K562 (cell line): Measurements from ENCODE around the gene SLC2A4. TPM values are rescaled to one million over a fixed set of nuclear protein-coding genes. Genes with fewer than 3 reads are reported as not detected.

Experiments used
- CREB5 ChIP-seq: fragments of 250-450 bp; sonication (Bioruptor Pico); IDR thresholded peaks from 2 replicates; pipeline ENCODE4 v1.5.0; 2020; ENCODE audit warnings: mild to moderate bottlenecking
- CTBP1 ChIP-seq: fragments of 450-650 bp; IDR thresholded peaks from 2 replicates; pipeline ENCODE4 v1.6.1; 2016; ENCODE audit warnings: borderline replicate concordance
- PRPF4 ChIP-seq: fragments of 200-400 bp; formaldehyde crosslinking; IDR thresholded peaks from one replicate; pipeline ENCODE4 v1.6.1; 2017; ENCODE audit warnings: low read length, low read depth, mild to moderate bottlenecking; ENCODE audit not compliant: insufficient read depth, poor library complexity, severe bottlenecking
- RBFOX2 ChIP-seq: fragments of 200-400 bp; formaldehyde crosslinking; IDR thresholded peaks from 2 replicates; pipeline ENCODE4 v1.6.1; 2017; ENCODE audit warnings: low read depth, mild to moderate bottlenecking, low read length, moderate library complexity
- polyA plus RNA-seq, 8 experiments: library from polyadenylated mRNA; depleted of rRNA in 4 of 8; stranded (reverse) in 5 of 8; unstranded in 3 of 8; fragments of >200 nt; fragmentation: Nextera tagmentation in 2 of 8; fragmentation: Illumina TruSeq in 1 of 8; extraction: Ambion mirVana in 2 of 8; extraction: Trizol in 1 of 8; gene quantifications; 2 replicates each; pipeline versions ENCODE4 v1.2.1 to v1.2.3, GENCODE V29; 2011 to 2014; ENCODE audit warnings: inconsistent platforms in 1 of 8, missing spikeins in 1 of 8
- total RNA-seq, 7 experiments: library from RNA; depleted of rRNA in 6 of 7; stranded (reverse); fragments of >200 nt in 6 of 7; fragmentation: Illumina TruSeq in 2 of 7; extraction: Trizol in 2 of 7; gene quantifications; 2 replicates each; pipeline versions ENCODE4 v1.2.1 to v1.2.3, GENCODE V29; 2011 to 2021; ENCODE audit warnings: low replicate concordance in 1 of 7
- TF ChIP-seq, protein P1 (sequence below): fragments of 450-650 bp; IDR thresholded peaks from 2 replicates; pipeline ENCODE4 v1.6.1; 2016; ENCODE audit warnings: mild to moderate bottlenecking, moderate library complexity
- TF ChIP-seq, protein P2 (sequence below): fragments of 450-650 bp; IDR thresholded peaks from 2 replicates; pipeline ENCODE4 v1.7.1; 2018; ENCODE audit warnings: mild to moderate bottlenecking, low read depth; ENCODE audit not compliant: partially characterized antibody
- TF ChIP-seq, protein P3 (sequence below): sonication (generic); formaldehyde crosslinking; IDR thresholded peaks from 2 replicates; pipeline ENCODE4 v1.4.0; 2020; ENCODE audit warnings: mild to moderate bottlenecking, missing genetic modification reagents

Gene SLC2A4
- total and polyA plus RNA-seq, 9 of the 15 experiments (the other 6 are each of a cell fraction or from before 2014, with no cell fraction given): 0.74 to 3.5 (median 1.6) TPM

DNA sequence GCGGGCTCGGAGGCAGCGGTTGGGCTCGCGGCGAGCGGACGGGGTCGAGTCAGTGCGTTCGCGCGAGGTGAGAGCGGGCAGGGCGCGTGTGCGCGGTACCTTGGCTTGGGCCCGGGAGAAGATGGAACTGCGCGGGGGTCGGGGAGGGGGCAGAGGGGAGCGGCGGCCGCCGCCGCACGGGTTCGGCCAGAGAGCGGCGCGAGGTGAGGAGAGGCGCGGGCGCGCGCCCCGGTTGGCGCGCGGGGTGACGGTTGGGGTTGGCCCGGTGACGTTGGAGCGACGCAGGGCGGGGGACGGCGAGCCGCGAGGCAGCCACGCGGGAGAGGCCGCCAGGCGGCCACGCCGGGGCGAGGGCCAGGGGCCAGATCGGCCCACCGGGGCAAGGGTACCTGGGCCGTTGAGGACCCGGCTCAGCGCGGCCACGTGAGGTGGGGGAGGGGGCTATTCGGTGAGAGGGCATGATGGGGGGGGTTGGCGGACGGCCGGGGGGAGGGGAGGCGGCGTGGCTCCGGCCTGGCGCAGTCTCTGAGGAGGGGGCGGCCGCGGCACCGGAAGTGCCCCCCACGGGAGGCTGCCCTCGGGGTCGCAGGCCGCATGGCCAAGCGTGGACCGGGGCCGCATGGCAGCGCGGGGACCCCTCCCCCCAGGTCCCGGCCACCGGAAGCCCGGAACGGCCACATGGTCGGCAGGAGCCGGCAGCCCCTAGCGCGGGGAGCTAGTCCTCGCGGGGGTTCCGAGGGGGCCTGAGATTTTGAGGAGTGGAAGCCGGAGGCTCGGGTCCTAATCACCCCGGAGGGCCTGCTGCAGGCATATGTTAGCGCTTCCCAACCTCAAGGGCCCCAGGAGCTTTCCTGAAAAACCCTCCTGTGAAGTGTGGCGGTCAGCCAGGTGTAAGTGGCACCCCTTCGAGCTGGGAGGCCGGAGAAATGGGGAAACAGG lies 26.4 kb downstream of the SLC2A4 start (continued):
- TF ChIP-seq, protein P1, sequence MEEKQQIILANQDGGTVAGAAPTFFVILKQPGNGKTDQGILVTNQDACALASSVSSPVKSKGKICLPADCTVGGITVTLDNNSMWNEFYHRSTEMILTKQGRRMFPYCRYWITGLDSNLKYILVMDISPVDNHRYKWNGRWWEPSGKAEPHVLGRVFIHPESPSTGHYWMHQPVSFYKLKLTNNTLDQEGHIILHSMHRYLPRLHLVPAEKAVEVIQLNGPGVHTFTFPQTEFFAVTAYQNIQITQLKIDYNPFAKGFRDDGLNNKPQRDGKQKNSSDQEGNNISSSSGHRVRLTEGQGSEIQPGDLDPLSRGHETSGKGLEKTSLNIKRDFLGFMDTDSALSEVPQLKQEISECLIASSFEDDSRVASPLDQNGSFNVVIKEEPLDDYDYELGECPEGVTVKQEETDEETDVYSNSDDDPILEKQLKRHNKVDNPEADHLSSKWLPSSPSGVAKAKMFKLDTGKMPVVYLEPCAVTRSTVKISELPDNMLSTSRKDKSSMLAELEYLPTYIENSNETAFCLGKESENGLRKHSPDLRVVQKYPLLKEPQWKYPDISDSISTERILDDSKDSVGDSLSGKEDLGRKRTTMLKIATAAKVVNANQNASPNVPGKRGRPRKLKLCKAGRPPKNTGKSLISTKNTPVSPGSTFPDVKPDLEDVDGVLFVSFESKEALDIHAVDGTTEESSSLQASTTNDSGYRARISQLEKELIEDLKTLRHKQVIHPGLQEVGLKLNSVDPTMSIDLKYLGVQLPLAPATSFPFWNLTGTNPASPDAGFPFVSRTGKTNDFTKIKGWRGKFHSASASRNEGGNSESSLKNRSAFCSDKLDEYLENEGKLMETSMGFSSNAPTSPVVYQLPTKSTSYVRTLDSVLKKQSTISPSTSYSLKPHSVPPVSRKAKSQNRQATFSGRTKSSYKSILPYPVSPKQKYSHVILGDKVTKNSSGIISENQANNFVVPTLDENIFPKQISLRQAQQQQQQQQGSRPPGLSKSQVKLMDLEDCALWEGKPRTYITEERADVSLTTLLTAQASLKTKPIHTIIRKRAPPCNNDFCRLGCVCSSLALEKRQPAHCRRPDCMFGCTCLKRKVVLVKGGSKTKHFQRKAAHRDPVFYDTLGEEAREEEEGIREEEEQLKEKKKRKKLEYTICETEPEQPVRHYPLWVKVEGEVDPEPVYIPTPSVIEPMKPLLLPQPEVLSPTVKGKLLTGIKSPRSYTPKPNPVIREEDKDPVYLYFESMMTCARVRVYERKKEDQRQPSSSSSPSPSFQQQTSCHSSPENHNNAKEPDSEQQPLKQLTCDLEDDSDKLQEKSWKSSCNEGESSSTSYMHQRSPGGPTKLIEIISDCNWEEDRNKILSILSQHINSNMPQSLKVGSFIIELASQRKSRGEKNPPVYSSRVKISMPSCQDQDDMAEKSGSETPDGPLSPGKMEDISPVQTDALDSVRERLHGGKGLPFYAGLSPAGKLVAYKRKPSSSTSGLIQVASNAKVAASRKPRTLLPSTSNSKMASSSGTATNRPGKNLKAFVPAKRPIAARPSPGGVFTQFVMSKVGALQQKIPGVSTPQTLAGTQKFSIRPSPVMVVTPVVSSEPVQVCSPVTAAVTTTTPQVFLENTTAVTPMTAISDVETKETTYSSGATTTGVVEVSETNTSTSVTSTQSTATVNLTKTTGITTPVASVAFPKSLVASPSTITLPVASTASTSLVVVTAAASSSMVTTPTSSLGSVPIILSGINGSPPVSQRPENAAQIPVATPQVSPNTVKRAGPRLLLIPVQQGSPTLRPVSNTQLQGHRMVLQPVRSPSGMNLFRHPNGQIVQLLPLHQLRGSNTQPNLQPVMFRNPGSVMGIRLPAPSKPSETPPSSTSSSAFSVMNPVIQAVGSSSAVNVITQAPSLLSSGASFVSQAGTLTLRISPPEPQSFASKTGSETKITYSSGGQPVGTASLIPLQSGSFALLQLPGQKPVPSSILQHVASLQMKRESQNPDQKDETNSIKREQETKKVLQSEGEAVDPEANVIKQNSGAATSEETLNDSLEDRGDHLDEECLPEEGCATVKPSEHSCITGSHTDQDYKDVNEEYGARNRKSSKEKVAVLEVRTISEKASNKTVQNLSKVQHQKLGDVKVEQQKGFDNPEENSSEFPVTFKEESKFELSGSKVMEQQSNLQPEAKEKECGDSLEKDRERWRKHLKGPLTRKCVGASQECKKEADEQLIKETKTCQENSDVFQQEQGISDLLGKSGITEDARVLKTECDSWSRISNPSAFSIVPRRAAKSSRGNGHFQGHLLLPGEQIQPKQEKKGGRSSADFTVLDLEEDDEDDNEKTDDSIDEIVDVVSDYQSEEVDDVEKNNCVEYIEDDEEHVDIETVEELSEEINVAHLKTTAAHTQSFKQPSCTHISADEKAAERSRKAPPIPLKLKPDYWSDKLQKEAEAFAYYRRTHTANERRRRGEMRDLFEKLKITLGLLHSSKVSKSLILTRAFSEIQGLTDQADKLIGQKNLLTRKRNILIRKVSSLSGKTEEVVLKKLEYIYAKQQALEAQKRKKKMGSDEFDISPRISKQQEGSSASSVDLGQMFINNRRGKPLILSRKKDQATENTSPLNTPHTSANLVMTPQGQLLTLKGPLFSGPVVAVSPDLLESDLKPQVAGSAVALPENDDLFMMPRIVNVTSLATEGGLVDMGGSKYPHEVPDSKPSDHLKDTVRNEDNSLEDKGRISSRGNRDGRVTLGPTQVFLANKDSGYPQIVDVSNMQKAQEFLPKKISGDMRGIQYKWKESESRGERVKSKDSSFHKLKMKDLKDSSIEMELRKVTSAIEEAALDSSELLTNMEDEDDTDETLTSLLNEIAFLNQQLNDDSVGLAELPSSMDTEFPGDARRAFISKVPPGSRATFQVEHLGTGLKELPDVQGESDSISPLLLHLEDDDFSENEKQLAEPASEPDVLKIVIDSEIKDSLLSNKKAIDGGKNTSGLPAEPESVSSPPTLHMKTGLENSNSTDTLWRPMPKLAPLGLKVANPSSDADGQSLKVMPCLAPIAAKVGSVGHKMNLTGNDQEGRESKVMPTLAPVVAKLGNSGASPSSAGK: 0 out of 2 replicates have a peak, but pooled peaks have one; percentile 16
- TF ChIP-seq CREB5 (CRISPR knock-in tag) (no peak), PRPF4 (peak; percentile 77), RBFOX2 (peak; percentile 76), CTBP1 (peak; percentile 54; the same call in 1 of the 2 replicates)
- TF ChIP-seq, protein P2, sequence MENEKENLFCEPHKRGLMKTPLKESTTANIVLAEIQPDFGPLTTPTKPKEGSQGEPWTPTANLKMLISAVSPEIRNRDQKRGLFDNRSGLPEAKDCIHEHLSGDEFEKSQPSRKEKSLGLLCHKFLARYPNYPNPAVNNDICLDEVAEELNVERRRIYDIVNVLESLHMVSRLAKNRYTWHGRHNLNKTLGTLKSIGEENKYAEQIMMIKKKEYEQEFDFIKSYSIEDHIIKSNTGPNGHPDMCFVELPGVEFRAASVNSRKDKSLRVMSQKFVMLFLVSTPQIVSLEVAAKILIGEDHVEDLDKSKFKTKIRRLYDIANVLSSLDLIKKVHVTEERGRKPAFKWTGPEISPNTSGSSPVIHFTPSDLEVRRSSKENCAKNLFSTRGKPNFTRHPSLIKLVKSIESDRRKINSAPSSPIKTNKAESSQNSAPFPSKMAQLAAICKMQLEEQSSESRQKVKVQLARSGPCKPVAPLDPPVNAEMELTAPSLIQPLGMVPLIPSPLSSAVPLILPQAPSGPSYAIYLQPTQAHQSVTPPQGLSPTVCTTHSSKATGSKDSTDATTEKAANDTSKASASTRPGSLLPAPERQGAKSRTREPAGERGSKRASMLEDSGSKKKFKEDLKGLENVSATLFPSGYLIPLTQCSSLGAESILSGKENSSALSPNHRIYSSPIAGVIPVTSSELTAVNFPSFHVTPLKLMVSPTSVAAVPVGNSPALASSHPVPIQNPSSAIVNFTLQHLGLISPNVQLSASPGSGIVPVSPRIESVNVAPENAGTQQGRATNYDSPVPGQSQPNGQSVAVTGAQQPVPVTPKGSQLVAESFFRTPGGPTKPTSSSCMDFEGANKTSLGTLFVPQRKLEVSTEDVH: no peak
- TF ChIP-seq, protein P3, sequence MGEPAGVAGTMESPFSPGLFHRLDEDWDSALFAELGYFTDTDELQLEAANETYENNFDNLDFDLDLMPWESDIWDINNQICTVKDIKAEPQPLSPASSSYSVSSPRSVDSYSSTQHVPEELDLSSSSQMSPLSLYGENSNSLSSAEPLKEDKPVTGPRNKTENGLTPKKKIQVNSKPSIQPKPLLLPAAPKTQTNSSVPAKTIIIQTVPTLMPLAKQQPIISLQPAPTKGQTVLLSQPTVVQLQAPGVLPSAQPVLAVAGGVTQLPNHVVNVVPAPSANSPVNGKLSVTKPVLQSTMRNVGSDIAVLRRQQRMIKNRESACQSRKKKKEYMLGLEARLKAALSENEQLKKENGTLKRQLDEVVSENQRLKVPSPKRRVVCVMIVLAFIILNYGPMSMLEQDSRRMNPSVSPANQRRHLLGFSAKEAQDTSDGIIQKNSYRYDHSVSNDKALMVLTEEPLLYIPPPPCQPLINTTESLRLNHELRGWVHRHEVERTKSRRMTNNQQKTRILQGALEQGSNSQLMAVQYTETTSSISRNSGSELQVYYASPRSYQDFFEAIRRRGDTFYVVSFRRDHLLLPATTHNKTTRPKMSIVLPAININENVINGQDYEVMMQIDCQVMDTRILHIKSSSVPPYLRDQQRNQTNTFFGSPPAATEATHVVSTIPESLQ: 0 out of 2 replicates have a peak, but pooled peaks have one; percentile 26
